Transverse colon (tissue), 4 donors: ENCODE measurements around the gene RANBP9. TPM values are rescaled to one million over a fixed set of nuclear protein-coding genes. Genes with fewer than 3 reads are reported as not detected.

Source experiments
- DNase-seq: peaks from one replicate; pipeline ENCODE4 v3.0.0-alpha.2; 2019
- H3K27ac ChIP-seq, 4 donors: fragments of 200-600 bp; sonication (generic); 2 replicates each; pipeline ENCODE4 v1.5.1; 2016 to 2018; ENCODE audit warnings: inconsistent platforms in 4 of 4
- H3K27me3 ChIP-seq: fragments of 200-600 bp; sonication (generic); 2 replicates; pipeline ENCODE4 v1.5.1; 2017; ENCODE audit warnings: inconsistent platforms
- H3K36me3 ChIP-seq, 4 donors: fragments of 200-600 bp; sonication (generic); 2 replicates each; pipeline ENCODE4 v1.5.1; 2017 to 2019; ENCODE audit warnings: inconsistent platforms in 4 of 4
- H3K4me1 ChIP-seq, 4 donors: fragments of 200-600 bp; sonication (generic); 2 replicates each; pipeline ENCODE4 v1.5.1; 2017 to 2020; ENCODE audit warnings: inconsistent platforms in 4 of 4
- H3K4me3 ChIP-seq, 4 donors: fragments of 200-600 bp; sonication (generic); 1 replicate in 1 of 4; 2 replicates in 3 of 4; pipeline versions ENCODE4 v1.5.1 to v1.6.1; 2017 to 2019; ENCODE audit warnings: inconsistent platforms in 4 of 4
- H3K9me3 ChIP-seq, 2 donors: fragments of 200-600 bp; sonication (generic); 2 replicates each; pipeline ENCODE4 v1.5.1; 2017 to 2019; ENCODE audit warnings: inconsistent platforms in 2 of 2
- CTCF ChIP-seq, 5 experiments: fragments of 200-600 bp in 3 of 5; fragments of 450-650 bp in 2 of 5; sonication (generic) in 3 of 5; IDR thresholded peaks; 1 replicate in 2 of 5; 2 replicates in 3 of 5; pipeline ENCODE4 v1.5.1; 2016 to 2017; ENCODE audit warnings: antibody characterized with exemption in 5 of 5, inconsistent platforms in 3 of 5, mild to moderate bottlenecking in 2 of 5, moderate library complexity in 1 of 5
- EP300 ChIP-seq: sonication (generic); formaldehyde crosslinking; IDR thresholded peaks from one replicate; pipeline ENCODE4 v1.6.1; 2017; ENCODE audit warnings: antibody characterized with exemption, low read depth
- POLR2A ChIP-seq: fragments of 450-650 bp; IDR thresholded peaks from one replicate; pipeline ENCODE4 v1.6.1; 2016; ENCODE audit warnings: antibody characterized with exemption, mild to moderate bottlenecking, moderate library complexity
- POLR2AphosphoS5 ChIP-seq, 3 donors: sonication (generic); formaldehyde crosslinking; IDR thresholded peaks; one replicate each; pipeline ENCODE4 v1.6.1; 2016; ENCODE audit warnings: antibody characterized with exemption in 3 of 3
- whole genome bisulfite sequencing, 2 donors: methylation state at CpG; one replicate each; pipeline ENCODE4 v1.1.5; 2018; ENCODE audit warnings: low coverage in 1 of 2; 5-methylcytosine and 5-hydroxymethylcytosine counted together
- in situ Hi-C, 4 donors: fragments of 200-750 bp; cut with MboI; loops; one replicate each; pipeline versions ENCODE4 v1.15.0 to v1.15.1; 2017; ENCODE audit warnings: low sequenced_read_pairs in 3 of 4, low pct_ligation_motif_present in 1 of 4, low pct_unique_long_range_greater_than_20kb in 1 of 4
- intact Hi-C: fragments of 100-400 bp; cut with DNase I; formaldehyde crosslinking; loops from one replicate; pipeline ENCODE4 v1.15.1; 2023; ENCODE audit warnings: low total_unique reads
- total RNA-seq, 4 donors: library from RNA; depleted of rRNA; stranded (reverse); fragments of >200 nt; gene quantifications; one replicate each; pipeline ENCODE4 v1.1.0, GENCODE V29; 2016

RANBP9 gene
- total RNA-seq, 4 donors from 2014 or later, result 17.9 to 40.8 (median 37.4) TPM

- Histone ChIP-seq H3K27me3 (no peaks in the 10 kb centered on the region), H3K4me1 (peaks cover 12 to 21% (median 18%) of the 10 kb centered on the region in 4 donors), H3K4me3 (no peak overlapping the region), H3K27ac (no peak overlapping the region), H3K9me3 (no peaks in the 10 kb centered on the region), H3K36me3 (no peaks in the 10 kb centered on the region)
- WGBS, 2 donors, result 30% methylated on average over 1 of the region's 1 CpG; no CpG with 5 or more reads in 1 of the 2 donors
- TF ChIP-seq POLR2AphosphoS5 (IDR thresholded peaks at IDR 0.05), result no peak
- TF ChIP-seq EP300, result no peak
- no peak for TF ChIP-seq CTCF (IDR thresholded peaks at IDR 0.05)
- no peak for TF ChIP-seq POLR2A
- in situ Hi-C loops (no loop called here), intact Hi-C loops (no loop called here)
- no peak for DNase-seq
These were observed 23.7 kb downstream of the RANBP9 start for GRCh38 chr6:13687917-13688351.

- no peaks in the 10 kb centered on the region for H3K27me3 ChIP-seq
- WGBS, 2 donors, result 88 to 95% methylated on average over 3 to 4 of the region's 4 CpGs
- in situ Hi-C loops, result no loop called here
- no peaks in the 10 kb centered on the region for H3K36me3 ChIP-seq
- H3K4me1 ChIP-seq, result peaks cover 4 to 19% (median 7%) of the 10 kb centered on the region in 4 donors
- no peak for DNase-seq
- no peaks in the 10 kb centered on the region for H3K9me3 ChIP-seq
- H3K27ac ChIP-seq, result no peak overlapping the region
- intact Hi-C loops, result no loop called here
- no peak overlapping the region for H3K4me3 ChIP-seq
- TF ChIP-seq POLR2A, result no peak
- TF ChIP-seq EP300, result no peak
- TF ChIP-seq CTCF (IDR thresholded peaks at IDR 0.05), result no peak
- no peak for TF ChIP-seq POLR2AphosphoS5 (IDR thresholded peaks at IDR 0.05)
These were observed 26.8 kb downstream of the RANBP9 start for GRCh38 chr6:13684855-13685254.

GRCh38 chr6:13683038-13683437, 28.6 kb downstream of the RANBP9 start:
- Histone ChIP-seq H3K9me3 (no peaks in the 10 kb centered on the region), H3K36me3 (no peaks in the 10 kb centered on the region), H3K27me3 (no peaks in the 10 kb centered on the region), H3K4me3 (no peak overlapping the region), H3K4me1 (peaks cover 0 to 20% (median 3%) of the 10 kb centered on the region in 4 donors), H3K27ac (no peak overlapping the region)
- DNase-seq, result no peak
- intact Hi-C loops (no loop called here), in situ Hi-C loops (no loop called here)
- TF ChIP-seq EP300 (no peak), CTCF (IDR thresholded peaks at IDR 0.05) (no peak), POLR2A (no peak), POLR2AphosphoS5 (IDR thresholded peaks at IDR 0.05) (no peak)

GRCh38 chr6:13682346-13682745, 29.3 kb downstream of the RANBP9 start:
- in situ Hi-C loops (no loop called here), intact Hi-C loops (no loop called here)
- Histone ChIP-seq H3K9me3 (no peaks in the 10 kb centered on the region), H3K36me3 (no peaks in the 10 kb centered on the region), H3K27me3 (no peaks in the 10 kb centered on the region), H3K4me1 (peaks cover 0 to 19% (median 3%) of the 10 kb centered on the region in 4 donors), H3K4me3 (no peak overlapping the region), H3K27ac (no peak overlapping the region)
- no peak for DNase-seq
- WGBS, 2 donors, result 96 to 99% methylated on average over 3 to 6 of the region's 6 CpGs
- TF ChIP-seq CTCF (IDR thresholded peaks at IDR 0.05), result no peak
- no peak for TF ChIP-seq EP300
- no peak for TF ChIP-seq POLR2AphosphoS5 (IDR thresholded peaks at IDR 0.05)
- TF ChIP-seq POLR2A, result no peak
